ENCODE results near the gene BTG4. TPM values are rescaled to one million over a fixed set of nuclear protein-coding genes. Genes with fewer than 3 reads are reported as not detected.

BTG4 gene
- total and polyA plus RNA-seq, 2 of the 8 experiments (the other 6 are each of a cell fraction or from before 2014, with no cell fraction given) = 0.06 TPM; not detected in 1

- Histone ChIP-seq H2AK5ac (ENCODE audit: low read depth, low read length) (no peak overlapping the region; the same call in 1 of the 2 replicates), H4K5ac (ENCODE audit: insufficient read length, low read depth, low read length) (no peak overlapping the region), H3K79me1 (ENCODE audit: low read depth, low read length) (no peaks in the 10 kb centered on the region), H2BK20ac (ENCODE audit: low read length) (no peak overlapping the region), H2BK5ac (ENCODE audit: low read depth, low read length) (no peak overlapping the region), H3K23me2 (ENCODE audit: low read depth, low read length) (peaks cover 3% of the 10 kb centered on the region; the same call in 1 of the 2 replicates), H3K23ac (ENCODE audit: insufficient read length) (no peak overlapping the region), H3K4me2 (ENCODE audit: insufficient read depth in 1 of 2, low read depth in 2 of 2, low read length in 2 of 2) (no peak overlapping the region), H3K9me3 (ENCODE audit: insufficient read depth in 2 of 2, low read depth in 1 of 2, low read length in 1 of 2) (no peaks in the 10 kb centered on the region), H2AFZ (ENCODE audit: low read length) (no peak overlapping the region), H3K4me1 (replicated peaks in 1 of 4; ENCODE audit: control insufficient read depth in 3 of 4, insufficient read depth in 4 of 4, low read length in 3 of 4) (peaks cover 0 to 12% (median 6%) of the 10 kb centered on the region in 4 experiments; a peak in 4 of 7 replicates), H3K79me2 (ENCODE audit: control insufficient read depth in 1 of 2, insufficient read depth in 2 of 2, low read length in 2 of 2) (no peaks in the 10 kb centered on the region), H3K36me3 (ENCODE audit: control insufficient read depth in 2 of 4, insufficient read depth in 4 of 4, low read length in 3 of 4) (no peaks in the 10 kb centered on the region), H3K4ac (replicated peaks; ENCODE audit: insufficient read length, low read depth, low read length) (no peak overlapping the region), H4K20me1 (replicated peaks in 1 of 2; ENCODE audit: control insufficient read depth in 1 of 2, insufficient read depth in 2 of 2, low read length in 2 of 2) (no peaks in the 10 kb centered on the region), H3K27me3 (replicated peaks in 1 of 4; ENCODE audit: control insufficient read depth in 3 of 4, extremely low read depth in 1 of 4, insufficient read depth in 3 of 4, low read length in 3 of 4) (no peaks in the 10 kb centered on the region), H3K9ac (replicated peaks in 1 of 4; ENCODE audit: extremely low read depth in 1 of 4, low read depth in 3 of 4, low read length in 3 of 4) (no peak overlapping the region), H2BK12ac (ENCODE audit: low read depth, low read length) (no peak overlapping the region), H3K18ac (ENCODE audit: extremely low read depth, low read length) (no peak overlapping the region), H3K56ac (replicated peaks; ENCODE audit: insufficient read length, low read depth, low read length) (no peak overlapping the region), H3K4me3 (ENCODE audit: extremely low read depth in 1 of 4, insufficient read depth in 2 of 4, low read depth in 3 of 4, low read length in 4 of 4) (no peak overlapping the region), H2BK120ac (replicated peaks; ENCODE audit: low read depth, low read length) (no peak overlapping the region), H2BK15ac (ENCODE audit: low read length) (no peak overlapping the region), H3K27ac (ENCODE audit: low read depth, low read length) (no peak overlapping the region), H4K91ac (replicated peaks; ENCODE audit: insufficient read length, low read length) (no peak overlapping the region), H3K14ac (ENCODE audit: insufficient read length) (no peak overlapping the region), H4K8ac (ENCODE audit: extremely low read depth, insufficient read depth, low read length) (no peak overlapping the region)
- ChIA-PET CTCF (ENCODE audit: partially characterized antibody) (interaction anchor here (0.6 to 3.2 kb wide), 7 partner anchors 9 to 583 kb away, joined by 3 to 22 read pairs (median 3); partner anchors contain the start of genes BTG4 and HOATZ), POLR2A (ENCODE audit: partially characterized antibody) (no interaction called here)
- WGBS, 2 experiments (ENCODE audit: extremely low coverage in 1 of 2, insufficient coverage in 1 of 2, insufficient read length in 1 of 2, insufficient replicate concordance in 2 of 2, low coverage in 1 of 2, low lambda C conversion rate in 2 of 2, missing lambda C conversion rate in 1 of 2) = 75% methylated on average over 10 of the region's 10 CpGs; no CpG with 5 or more reads in 1 of the 2 experiments
- DNase-seq (ENCODE audit: low read depth in 1 of 2, low spot score in 2 of 2) (no peak), FAIRE-seq (no peak)
- TF ChIP-seq SIRT6 (IDR thresholded peaks at IDR 0.05; ENCODE audit: low read length) (no peak), POLR2AphosphoS5 (IDR thresholded peaks at IDR 0.05; ENCODE audit: low read depth, low read length) (no peak)
Observed at GRCh38 chr11:111452817-111453552, 59.2 kb downstream of the BTG4 start.

Data from H1 (cell line).